Neural cell (in vitro differentiated cells): ENCODE measurements around the gene MYRF. TPM values are rescaled to one million over a fixed set of nuclear protein-coding genes. Genes with fewer than 3 reads are reported as not detected.
A peak's percentile ranks its signal among the peaks of the same experiment; 100 is the strongest.

Experiments used
- H2AFZ ChIP-seq: fragments of 200-600, 300-800 bp; sonication (generic), shearing (Covaris generic); 2 replicates; pipeline ENCODE4 v1.6.0; 2014; ENCODE audit warnings: low read depth, mild to moderate bottlenecking, antibody characterized with exemption, low read length, moderate library complexity
- H3F3A ChIP-seq: fragments of 200-600 bp; shearing (Covaris generic); 2 replicates; pipeline ENCODE4 v1.6.1; 2016; ENCODE audit warnings: mild to moderate bottlenecking, moderate library complexity, mixed read lengths, antibody characterized with exemption, low read length; ENCODE audit not compliant: insufficient read depth, poor library complexity, severe bottlenecking
- H3K27ac ChIP-seq: fragments of 200-600, 300-800 bp; sonication (generic), shearing (Covaris generic); 2 replicates; pipeline ENCODE4 v1.5.1; 2014; ENCODE audit warnings: mild to moderate bottlenecking, low read length, moderate library complexity
- H3K27me3 ChIP-seq: fragments of 300-800, 200-600 bp; sonication (generic), shearing (Covaris generic); 2 replicates; pipeline ENCODE4 v1.6.0; 2014; ENCODE audit warnings: mild to moderate bottlenecking, low read depth, low read length, moderate library complexity; ENCODE audit not compliant: insufficient read depth
- H3K36me3 ChIP-seq: fragments of 300-800, 200-600 bp; sonication (generic), shearing (Covaris generic); 2 replicates; pipeline ENCODE4 v1.5.1; 2014; ENCODE audit warnings: mild to moderate bottlenecking, antibody characterized with exemption, low read length, moderate library complexity; ENCODE audit not compliant: insufficient read depth
- H3K4me2 ChIP-seq: fragments of 300-800, 200-600 bp; sonication (generic), shearing (Covaris generic); 2 replicates; pipeline ENCODE4 v1.6.0; 2014; ENCODE audit warnings: mild to moderate bottlenecking, low read length
- H3K4me3 ChIP-seq: fragments of 300-800, 200-600 bp; sonication (generic), shearing (Covaris generic); 2 replicates; pipeline ENCODE4 v1.5.1; 2014; ENCODE audit warnings: mild to moderate bottlenecking, low read length, moderate library complexity
- H3K79me2 ChIP-seq: fragments of 200-600 bp; shearing (Covaris generic); replicated peaks from 2 replicates; pipeline ENCODE4 v1.6.0; 2014; ENCODE audit warnings: mild to moderate bottlenecking, low read length, moderate library complexity; ENCODE audit not compliant: insufficient read depth
- H3K9ac ChIP-seq: fragments of 300-800, 200-600 bp; sonication (generic), shearing (Covaris generic); 2 replicates; pipeline ENCODE4 v1.6.1; 2016; ENCODE audit warnings: mild to moderate bottlenecking, low read length, mixed read lengths
- H3K9me2 ChIP-seq: fragments of 200-600 bp; shearing (Covaris generic); 2 replicates; pipeline ENCODE4 v1.6.1; 2016; ENCODE audit warnings: mild to moderate bottlenecking, low read length, mixed read lengths; ENCODE audit not compliant: insufficient read depth
- H3K9me3 ChIP-seq: fragments of 200-600, 300-800 bp; sonication (generic), shearing (Covaris generic); 2 replicates; pipeline ENCODE4 v1.6.1; 2016; ENCODE audit warnings: mild to moderate bottlenecking, mixed run types, low read length, moderate library complexity, mixed read lengths
- H4K20me1 ChIP-seq: fragments of 200-600 bp; shearing (Covaris generic); 2 replicates; pipeline ENCODE4 v1.6.1; 2016; ENCODE audit warnings: mild to moderate bottlenecking, mixed run types; ENCODE audit not compliant: insufficient read depth
- EP300 ChIP-seq: fragments of 450-650 bp; conservative IDR thresholded peaks from 2 replicates; pipeline ENCODE4 v1.6.1; 2014; ENCODE audit warnings: antibody characterized with exemption, mild to moderate bottlenecking, moderate library complexity; ENCODE audit not compliant: poor library complexity, severe bottlenecking
- EZH2 ChIP-seq: fragments of 200-600, 300-800 bp; shearing (Covaris generic), sonication (generic); IDR thresholded peaks from 2 replicates; pipeline ENCODE4 v1.6.1; 2014; ENCODE audit warnings: antibody characterized with exemption, low read length, borderline replicate concordance, mild to moderate bottlenecking; ENCODE audit not compliant: insufficient read depth, poor library complexity, severe bottlenecking
- MXI1 ChIP-seq: fragments of 450-650 bp; conservative IDR thresholded peaks from 2 replicates; pipeline ENCODE4 v1.6.1; 2014; ENCODE audit warnings: antibody characterized with exemption, mild to moderate bottlenecking; ENCODE audit not compliant: poor library complexity, severe bottlenecking
- POLR2AphosphoS5 ChIP-seq: IDR thresholded peaks from 2 replicates; pipeline ENCODE4 v1.6.1; 2012
- RAD21 ChIP-seq: fragments of 450-650 bp; conservative IDR thresholded peaks from 2 replicates; pipeline ENCODE4 v1.6.1; 2014; ENCODE audit warnings: antibody characterized with exemption, mild to moderate bottlenecking, moderate library complexity
- SMC3 ChIP-seq: fragments of 450-650 bp; conservative IDR thresholded peaks from 2 replicates; pipeline ENCODE4 v1.6.1; 2014; ENCODE audit warnings: antibody characterized with exemption, mild to moderate bottlenecking, moderate library complexity; ENCODE audit not compliant: poor library complexity
- TAF1 ChIP-seq: IDR thresholded peaks from 2 replicates; pipeline ENCODE4 v1.6.1; 2012; ENCODE audit warnings: low read depth
- polyA plus RNA-seq: library from polyadenylated mRNA; depleted of rRNA; stranded (reverse); fragments of >200 nt; gene quantifications from 2 replicates; pipeline ENCODE4 v1.2.3, GENCODE V29; 2014
- TF ChIP-seq, protein P1 (sequence below): IDR thresholded peaks from 2 replicates; pipeline ENCODE4 v1.6.1; 2012; ENCODE audit warnings: borderline replicate concordance
- TF ChIP-seq, protein P2 (sequence below): fragments of 450-650 bp; IDR thresholded peaks from 2 replicates; pipeline ENCODE4 v1.5.1; 2014; ENCODE audit warnings: antibody characterized with exemption, mild to moderate bottlenecking, moderate library complexity; ENCODE audit not compliant: poor library complexity, severe bottlenecking

MYRF gene
- polyA plus RNA-seq, 1 donor from 2014 or later: 0.16 TPM

DNA sequence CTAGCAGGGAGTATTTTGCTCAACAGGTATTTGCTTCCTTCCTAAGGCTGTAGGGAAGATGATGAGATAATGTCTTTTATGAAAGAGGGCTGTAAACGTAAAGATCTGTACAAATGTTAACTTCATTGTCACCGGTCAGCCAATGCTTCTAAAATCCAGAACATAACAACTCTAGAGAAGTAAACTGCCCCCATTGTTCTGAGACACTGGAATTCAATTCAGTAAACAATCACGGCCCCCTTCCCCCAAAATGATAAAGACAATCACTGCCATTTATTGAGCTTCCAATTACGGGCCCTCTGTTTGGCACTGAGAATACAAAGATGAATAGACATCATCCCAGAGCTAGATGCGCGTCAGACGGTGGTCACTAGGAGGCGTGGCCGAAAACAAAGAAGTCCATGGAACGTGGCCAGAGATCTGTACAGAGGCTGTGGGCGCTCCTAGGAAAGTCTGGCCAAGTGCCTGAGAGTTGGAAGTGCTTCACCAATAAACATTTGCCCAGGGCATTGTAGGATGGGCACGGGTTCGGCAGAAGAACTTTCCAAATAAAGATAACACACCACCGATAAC lies 39.4 kb downstream of the MYRF start:
- peak overlapping the region; percentile 84 for H3K4me3 ChIP-seq
- peaks cover 29% of the 10 kb centered on the region for H3K79me2 ChIP-seq
- H4K20me1 ChIP-seq: no peaks in the 10 kb centered on the region
- H3K9me3 ChIP-seq: no peaks in the 10 kb centered on the region
- H3K27ac ChIP-seq: peak overlapping the region; percentile 95
- no peaks in the 10 kb centered on the region for H3F3A ChIP-seq
- H3K4me2 ChIP-seq: peak overlapping the region; percentile 81
- H3K27me3 ChIP-seq: no peaks in the 10 kb centered on the region
- TF ChIP-seq MXI1: no peak
- TF ChIP-seq, protein P1, sequence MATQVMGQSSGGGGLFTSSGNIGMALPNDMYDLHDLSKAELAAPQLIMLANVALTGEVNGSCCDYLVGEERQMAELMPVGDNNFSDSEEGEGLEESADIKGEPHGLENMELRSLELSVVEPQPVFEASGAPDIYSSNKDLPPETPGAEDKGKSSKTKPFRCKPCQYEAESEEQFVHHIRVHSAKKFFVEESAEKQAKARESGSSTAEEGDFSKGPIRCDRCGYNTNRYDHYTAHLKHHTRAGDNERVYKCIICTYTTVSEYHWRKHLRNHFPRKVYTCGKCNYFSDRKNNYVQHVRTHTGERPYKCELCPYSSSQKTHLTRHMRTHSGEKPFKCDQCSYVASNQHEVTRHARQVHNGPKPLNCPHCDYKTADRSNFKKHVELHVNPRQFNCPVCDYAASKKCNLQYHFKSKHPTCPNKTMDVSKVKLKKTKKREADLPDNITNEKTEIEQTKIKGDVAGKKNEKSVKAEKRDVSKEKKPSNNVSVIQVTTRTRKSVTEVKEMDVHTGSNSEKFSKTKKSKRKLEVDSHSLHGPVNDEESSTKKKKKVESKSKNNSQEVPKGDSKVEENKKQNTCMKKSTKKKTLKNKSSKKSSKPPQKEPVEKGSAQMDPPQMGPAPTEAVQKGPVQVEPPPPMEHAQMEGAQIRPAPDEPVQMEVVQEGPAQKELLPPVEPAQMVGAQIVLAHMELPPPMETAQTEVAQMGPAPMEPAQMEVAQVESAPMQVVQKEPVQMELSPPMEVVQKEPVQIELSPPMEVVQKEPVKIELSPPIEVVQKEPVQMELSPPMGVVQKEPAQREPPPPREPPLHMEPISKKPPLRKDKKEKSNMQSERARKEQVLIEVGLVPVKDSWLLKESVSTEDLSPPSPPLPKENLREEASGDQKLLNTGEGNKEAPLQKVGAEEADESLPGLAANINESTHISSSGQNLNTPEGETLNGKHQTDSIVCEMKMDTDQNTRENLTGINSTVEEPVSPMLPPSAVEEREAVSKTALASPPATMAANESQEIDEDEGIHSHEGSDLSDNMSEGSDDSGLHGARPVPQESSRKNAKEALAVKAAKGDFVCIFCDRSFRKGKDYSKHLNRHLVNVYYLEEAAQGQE: peak; percentile 14
- TF ChIP-seq TAF1: no peak
- TF ChIP-seq RAD21: no peak
- no peak for TF ChIP-seq EZH2
- no peak for TF ChIP-seq POLR2AphosphoS5
- TF ChIP-seq, protein P2, sequence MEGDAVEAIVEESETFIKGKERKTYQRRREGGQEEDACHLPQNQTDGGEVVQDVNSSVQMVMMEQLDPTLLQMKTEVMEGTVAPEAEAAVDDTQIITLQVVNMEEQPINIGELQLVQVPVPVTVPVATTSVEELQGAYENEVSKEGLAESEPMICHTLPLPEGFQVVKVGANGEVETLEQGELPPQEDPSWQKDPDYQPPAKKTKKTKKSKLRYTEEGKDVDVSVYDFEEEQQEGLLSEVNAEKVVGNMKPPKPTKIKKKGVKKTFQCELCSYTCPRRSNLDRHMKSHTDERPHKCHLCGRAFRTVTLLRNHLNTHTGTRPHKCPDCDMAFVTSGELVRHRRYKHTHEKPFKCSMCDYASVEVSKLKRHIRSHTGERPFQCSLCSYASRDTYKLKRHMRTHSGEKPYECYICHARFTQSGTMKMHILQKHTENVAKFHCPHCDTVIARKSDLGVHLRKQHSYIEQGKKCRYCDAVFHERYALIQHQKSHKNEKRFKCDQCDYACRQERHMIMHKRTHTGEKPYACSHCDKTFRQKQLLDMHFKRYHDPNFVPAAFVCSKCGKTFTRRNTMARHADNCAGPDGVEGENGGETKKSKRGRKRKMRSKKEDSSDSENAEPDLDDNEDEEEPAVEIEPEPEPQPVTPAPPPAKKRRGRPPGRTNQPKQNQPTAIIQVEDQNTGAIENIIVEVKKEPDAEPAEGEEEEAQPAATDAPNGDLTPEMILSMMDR: no peak
- peak overlapping the region; percentile 92 for H3K9ac ChIP-seq
- no peaks in the 10 kb centered on the region for H3K9me2 ChIP-seq
- H2AFZ ChIP-seq: peak overlapping the region; percentile 48
- H3K36me3 ChIP-seq: no peaks in the 10 kb centered on the region

DNA sequence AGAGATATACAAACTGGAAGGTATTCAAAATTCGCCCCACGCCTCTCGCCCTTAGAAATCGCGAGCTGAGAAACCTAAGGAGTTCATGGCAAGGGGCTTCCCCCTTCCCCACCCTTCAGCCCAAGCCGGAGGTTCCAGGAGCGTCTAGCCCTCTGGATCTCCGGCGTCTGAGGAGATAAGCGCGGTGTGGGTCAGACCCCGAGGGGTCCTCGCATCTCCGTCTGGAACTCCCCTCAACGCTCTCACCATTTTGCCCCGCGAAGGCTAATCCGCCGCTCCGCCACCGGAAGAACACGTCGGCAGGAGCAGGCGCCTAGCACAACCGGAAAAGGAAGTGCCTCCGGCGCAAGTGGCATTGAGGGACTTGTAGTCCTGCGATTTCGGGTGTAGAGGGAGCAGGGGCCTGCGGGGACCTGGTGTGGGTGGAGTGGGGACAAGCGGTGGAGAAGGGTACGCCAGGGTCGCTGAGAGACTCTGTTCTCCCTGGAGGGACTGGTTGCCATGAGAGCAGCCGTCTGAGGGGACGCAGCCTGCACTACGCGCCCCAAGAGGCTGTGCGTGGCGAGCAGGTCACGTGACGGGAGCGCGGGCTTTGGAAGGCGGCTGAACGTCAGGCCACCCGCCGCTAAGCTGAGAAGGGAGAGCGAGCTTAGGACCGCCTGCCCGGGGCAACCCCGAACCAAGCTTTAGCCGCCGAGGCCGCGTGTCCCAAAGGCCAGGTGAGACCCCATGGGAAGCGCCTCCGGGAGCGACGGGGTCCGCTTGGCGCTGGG lies 40.1 kb downstream of the MYRF start, which contains the start of the genes FEN1 and TMEM258:
TSS of gene FEN1 (plus strand) at position 602 of the 773 bp plus-strand sequence. CDS start 2,451 bp downstream, outside the sequence.
TSS of gene TMEM258 (minus strand) at position 290 of the 773 bp plus-strand sequence. CDS start at position 249, 41 bp downstream.
- peak within 1 kb of the TSS; percentile 84 for H3K4me3 ChIP-seq
- peak within 1 kb of the TSS; percentile 90 for H3K4me2 ChIP-seq
- no peaks in the 10 kb centered on the region for H3K27me3 ChIP-seq
- H3K9me2 ChIP-seq: no peaks in the 10 kb centered on the region
- no peaks in the 10 kb centered on the region for H3F3A ChIP-seq
- H3K36me3 ChIP-seq: no peaks in the 10 kb centered on the region
- no peak for TF ChIP-seq SMC3
- no peak for TF ChIP-seq EZH2
- no peak for TF ChIP-seq RAD21
- TF ChIP-seq, protein P2: peak; percentile 40
- peak; percentile 81 for TF ChIP-seq TAF1
- peak; percentile 45 for TF ChIP-seq EP300
- peak; percentile 81 for TF ChIP-seq POLR2AphosphoS5
- TF ChIP-seq, protein P1: peak; percentile 41
- peak; percentile 89 for TF ChIP-seq MXI1
- H3K9ac ChIP-seq: peak within 1 kb of the TSS; percentile 92
- peak within 1 kb of the TSS; percentile 95 for H3K27ac ChIP-seq
- H4K20me1 ChIP-seq: no peaks in the 10 kb centered on the region
- H2AFZ ChIP-seq: peak within 1 kb of the TSS; percentile 48
- no peaks in the 10 kb centered on the region for H3K9me3 ChIP-seq
- peaks cover 29% of the 10 kb centered on the region for H3K79me2 ChIP-seq
